CD4-positive, alpha-beta T cell treated with Interleukin-4 for 1 hour (primary cell): ENCODE results near the gene KIF22.
A peak's percentile ranks its signal among the peaks of the same experiment; 100 is the strongest.
"Not testable (repeated sequence)": the region's sequence is repeated elsewhere in the genome, so short reads cannot be mapped to it uniquely, and the experiment has no call there.

Experiments
- DNase-seq, 2 donors: peaks; one replicate each; pipeline ENCODE4 v3.0.0-alpha.2; 2020 to 2022

The KIF22 gene

DNA sequence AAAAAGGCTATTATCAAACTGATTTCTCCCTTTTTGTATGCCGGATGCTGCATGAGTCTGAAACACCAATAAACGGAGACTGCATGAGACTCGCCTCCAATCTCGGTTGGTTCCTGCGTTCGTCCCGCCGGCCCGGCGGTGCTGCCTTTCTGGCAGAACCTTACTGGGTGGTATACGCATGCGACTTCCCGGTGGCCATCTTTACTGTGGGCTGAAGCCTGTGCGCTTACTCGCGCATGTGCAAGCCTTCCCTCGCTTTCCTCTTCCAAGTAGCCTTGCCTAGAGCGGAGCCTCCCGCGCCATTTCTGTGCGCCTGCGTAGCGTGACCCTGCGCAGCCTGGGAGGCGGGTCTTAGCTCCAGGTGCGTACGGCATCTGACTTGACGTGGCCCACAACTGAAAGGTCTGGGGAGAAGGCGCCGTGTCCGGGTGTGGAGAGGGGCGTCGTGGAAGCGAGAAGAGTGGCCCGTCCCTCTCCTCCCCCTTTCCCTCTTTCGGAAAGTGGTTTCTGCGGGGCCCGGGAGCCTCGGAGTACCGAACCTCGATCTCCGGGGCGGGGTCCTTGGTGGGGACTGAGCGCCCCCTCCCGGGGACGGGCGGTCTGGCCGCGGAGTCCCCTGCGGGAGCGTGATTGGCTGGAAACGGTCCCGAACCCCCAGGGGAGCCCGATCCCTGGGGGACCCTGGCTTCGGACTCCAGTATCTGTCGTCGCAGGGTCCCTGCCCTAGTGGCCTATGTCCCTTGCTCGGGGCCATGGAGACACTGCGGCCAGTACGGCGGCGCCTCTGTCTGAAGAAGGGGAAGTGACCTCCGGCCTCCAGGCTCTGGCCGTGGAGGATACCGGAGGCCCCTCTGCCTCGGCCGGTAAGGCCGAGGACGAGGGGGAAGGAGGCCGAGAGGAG is 25.5 kb downstream of the KIF22 start, which contains the start of gene PAGR1:
TSS of gene PAGR1 (plus strand) at position 360 of the 901 bp plus-strand sequence. CDS start at position 734, 374 bp downstream.
- peak; percentile 100 for DNase-seq

DNA sequence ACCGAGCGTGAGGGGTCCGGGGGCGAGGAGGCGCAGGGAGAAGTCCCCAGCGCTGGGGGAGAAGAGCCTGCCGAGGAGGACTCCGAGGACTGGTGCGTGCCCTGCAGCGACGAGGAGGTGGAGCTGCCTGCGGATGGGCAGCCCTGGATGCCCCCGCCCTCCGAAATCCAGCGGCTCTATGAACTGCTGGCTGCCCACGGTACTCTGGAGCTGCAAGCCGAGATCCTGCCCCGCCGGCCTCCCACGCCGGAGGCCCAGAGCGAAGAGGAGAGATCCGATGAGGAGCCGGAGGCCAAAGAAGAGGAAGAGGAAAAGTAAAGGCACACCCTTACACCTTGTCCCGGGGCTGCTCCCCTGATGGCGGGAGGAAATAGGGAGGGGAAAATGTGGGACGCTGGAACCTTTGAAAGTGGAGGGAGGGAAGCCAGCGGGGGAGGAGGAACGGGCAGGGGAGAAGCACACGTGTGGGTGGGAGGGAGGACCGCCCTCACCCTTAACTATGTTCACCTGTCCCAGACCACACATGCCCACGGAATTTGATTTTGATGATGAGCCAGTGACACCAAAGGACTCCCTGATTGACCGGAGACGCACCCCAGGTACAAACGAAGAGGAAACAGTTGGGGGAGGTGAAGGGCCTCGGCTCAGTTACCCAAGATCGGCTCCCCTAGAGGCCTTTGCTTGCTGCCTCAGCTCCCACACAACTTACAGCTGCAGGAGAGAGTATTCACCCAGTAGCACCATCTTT is 26.3 kb downstream of the KIF22 start:
- peak; percentile 43 to 50 for DNase-seq

GRCh38 chr16:29818082-29818481 is 27.5 kb downstream of the KIF22 start:
- DNase-seq, result no peak

DNA sequence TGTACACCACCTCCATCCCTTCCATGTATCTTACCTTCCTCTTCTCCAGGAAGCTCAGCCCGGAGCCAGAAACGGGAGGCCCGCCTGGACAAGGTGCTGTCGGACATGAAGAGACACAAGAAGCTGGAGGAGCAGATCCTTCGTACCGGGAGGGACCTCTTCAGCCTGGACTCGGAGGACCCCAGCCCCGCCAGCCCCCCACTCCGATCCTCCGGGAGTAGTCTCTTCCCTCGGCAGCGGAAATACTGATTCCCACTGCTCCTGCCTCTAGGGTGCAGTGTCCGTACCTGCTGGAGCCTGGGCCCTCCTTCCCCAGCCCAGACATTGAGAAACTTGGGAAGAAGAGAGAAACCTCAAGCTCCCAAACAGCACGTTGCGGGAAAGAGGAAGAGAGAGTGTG is 29.0 kb downstream of the KIF22 start:
- DNase-seq, result no peak

DNA sequence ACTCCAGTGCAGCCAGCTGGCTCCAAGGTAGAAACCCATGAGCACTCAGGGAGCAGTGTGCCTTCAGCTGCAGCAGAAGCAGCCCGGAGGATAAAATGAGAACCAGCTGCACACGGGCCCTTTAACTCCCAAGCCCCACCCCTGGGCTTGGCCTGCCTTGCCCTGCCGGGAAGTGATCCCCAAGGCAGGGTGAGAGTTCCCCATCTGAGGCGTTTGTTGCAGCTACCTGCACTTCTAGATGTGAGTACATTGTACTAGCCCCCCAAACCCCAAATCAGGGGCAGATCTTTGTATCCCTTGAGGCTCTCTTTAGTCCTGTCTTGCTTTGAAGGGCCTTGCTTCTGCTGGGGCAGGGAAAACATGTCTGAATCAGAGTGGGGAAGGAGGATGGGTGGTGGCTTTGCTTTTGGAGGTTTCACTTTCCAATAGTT is 29.7 kb downstream of the KIF22 start, which contains the start of gene MVP:
TSS of gene MVP (plus strand) at position 192 of the 431 bp plus-strand sequence. CDS start 10,088 bp downstream, outside the sequence.
- peak; percentile 46 to 50 for DNase-seq

- DNase-seq, result peak; percentile 55 to 60
These were observed 30.4 kb downstream of the KIF22 start for GRCh38 chr16:29820730-29821642.

DNA sequence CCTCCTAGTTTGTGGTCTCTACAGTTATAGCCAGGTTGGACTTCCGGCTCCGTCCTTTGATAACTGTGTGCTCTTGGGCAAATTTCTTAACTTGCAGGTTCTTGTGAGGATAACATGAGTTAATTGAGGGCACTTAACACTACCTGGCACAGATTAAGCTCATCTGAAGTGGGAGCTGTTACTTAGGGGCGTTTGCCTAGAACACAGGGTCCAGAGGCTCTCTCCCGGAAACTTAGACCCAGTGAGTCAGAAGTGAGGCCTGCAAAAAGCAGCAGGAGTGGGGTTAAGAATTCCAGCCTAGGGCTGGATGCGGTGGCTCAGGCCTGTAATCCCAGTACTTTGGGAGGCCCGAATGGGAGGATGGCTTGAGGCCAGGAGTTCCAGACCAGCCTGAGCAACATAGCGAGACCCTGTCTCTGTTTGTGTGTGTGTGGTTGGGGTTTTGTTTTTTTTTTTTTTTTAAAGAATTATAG is 31.1 kb downstream of the KIF22 start:
- DNase-seq, result no peak

DNA sequence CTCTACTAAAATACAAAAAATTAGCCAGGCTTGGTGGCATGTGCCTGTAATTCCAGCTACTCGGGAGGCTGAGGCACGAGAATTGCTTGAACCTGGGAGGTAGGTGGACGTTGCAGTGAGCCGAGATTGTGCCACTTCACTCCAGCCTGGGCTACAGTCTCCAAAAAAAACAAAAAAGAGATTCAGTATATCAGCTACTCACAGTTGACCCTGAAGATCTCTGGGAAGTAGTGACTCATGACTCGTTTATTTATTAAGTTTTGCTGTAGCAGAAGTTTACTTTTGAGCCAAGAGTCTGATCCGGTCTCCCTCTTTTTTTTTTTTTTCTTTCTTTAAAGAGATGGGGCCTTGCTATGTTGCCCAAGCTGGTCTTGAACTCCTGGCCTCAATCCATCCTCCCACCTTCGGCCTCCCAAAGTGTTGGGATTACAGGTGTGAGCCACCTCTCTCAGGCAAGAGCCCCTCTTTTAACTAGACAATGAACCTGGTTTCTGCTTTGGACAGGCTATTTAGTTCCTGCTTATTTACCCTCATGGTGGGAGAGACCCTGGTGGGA is 34.1 kb downstream of the KIF22 start:
- no peak for DNase-seq

GRCh38 chr16:29825145-29826044 is 34.8 kb downstream of the KIF22 start:
- DNase-seq, result peak in 1 of 2 donors; percentile 37

DNA sequence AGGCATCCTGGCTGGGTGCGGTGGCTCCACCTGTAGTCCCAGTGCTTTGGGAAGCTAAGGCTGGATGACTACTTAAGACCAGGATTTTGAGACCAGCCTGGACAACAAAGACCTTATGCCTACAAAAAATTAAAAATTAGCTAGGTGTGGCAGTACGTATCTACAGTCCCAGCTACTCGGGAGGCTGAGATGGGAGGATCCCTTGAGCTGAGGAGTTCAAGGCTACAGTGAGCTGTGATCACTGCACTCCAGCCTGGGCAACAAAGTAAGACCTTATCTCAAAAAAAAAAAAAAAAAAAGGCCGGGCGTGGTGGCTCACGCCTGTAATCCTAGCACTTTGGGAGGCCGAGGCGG is 35.8 kb downstream of the KIF22 start:
- DNase-seq, result no peak

DNA sequence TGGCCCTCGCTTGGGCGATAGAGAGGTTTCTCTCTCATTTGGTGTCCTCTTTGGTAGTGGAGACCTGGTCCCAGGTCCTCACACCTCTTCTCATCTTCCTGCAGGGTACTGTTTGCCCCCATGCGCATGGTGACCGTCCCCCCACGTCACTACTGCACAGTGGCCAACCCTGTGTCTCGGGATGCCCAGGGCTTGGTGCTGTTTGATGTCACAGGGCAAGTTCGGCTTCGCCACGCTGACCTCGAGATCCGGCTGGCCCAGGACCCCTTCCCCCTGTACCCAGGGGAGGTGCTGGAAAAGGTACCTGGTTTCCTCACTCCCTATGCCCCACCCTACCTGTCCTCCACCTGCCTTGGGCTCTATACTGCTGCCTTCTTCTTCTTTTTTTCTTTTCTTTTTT is 40.2 kb downstream of the KIF22 start:
- DNase-seq, result no peak

- no peak for DNase-seq
These were observed 40.9 kb downstream of the KIF22 start for GRCh38 chr16:29831490-29831889.

- DNase-seq, result not testable (repeated sequence)
These were observed 42.7 kb downstream of the KIF22 start for GRCh38 chr16:29833219-29833618.

- no peak for DNase-seq
These were observed 43.5 kb downstream of the KIF22 start for GRCh38 chr16:29834079-29834478.

DNA sequence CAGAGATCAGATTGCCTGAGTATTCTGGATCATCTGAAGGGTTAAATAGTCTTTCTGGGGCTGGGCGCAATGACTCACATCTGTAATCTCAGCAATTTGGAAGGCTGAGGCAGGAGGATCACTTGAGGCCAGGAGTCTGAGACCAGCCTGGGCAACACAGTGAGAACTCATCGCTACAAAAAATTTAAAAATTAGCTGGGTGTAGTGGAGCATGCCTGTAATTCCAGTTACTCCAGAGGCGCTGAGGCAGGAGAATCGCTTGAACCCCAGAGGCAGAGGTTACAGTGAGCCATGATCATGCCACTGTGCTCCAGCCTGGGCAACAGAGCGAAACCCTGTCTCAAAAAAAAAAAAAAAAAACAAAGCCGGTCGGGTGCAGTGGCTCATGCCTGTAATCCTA is 45.4 kb downstream of the KIF22 start:
- no peak for DNase-seq

DNA sequence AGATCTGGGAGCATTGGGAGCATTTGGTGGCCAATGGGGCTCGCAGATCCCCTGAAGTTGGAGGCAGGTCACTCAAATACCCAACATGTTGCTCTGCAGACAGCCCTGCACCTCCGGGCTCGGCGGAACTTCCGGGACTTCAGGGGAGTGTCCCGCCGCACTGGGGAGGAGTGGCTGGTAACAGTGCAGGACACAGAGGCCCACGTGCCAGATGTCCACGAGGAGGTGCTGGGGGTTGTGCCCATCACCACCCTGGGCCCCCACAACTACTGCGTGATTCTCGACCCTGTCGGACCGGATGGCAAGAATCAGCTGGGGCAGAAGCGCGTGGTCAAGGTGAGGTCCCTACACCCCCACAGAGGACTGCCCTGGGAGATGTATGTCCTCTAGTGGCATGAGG is 46.1 kb downstream of the KIF22 start:
- DNase-seq, result no peak

- DNase-seq, result no peak
These were observed 47.3 kb downstream of the KIF22 start for GRCh38 chr16:29837841-29838240.

GRCh38 chr16:29839822-29840221 is 49.3 kb downstream of the KIF22 start:
- no peak for DNase-seq

DNA sequence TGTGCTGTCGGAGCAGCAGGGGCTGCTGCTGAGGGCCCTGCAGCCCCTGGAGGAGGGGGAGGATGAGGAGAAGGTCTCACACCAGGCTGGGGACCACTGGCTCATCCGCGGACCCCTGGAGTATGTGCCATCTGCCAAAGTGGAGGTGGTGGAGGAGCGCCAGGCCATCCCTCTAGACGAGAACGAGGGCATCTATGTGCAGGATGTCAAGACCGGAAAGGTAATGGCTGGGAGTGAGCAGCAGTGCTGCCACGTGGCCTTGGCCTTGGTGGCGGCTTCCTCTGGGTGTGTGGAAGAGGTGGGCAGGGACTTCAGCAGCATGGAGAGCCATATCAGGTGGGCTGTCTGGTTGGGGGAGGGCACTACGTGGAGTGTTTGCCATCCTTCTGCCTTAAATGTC is 49.7 kb downstream of the KIF22 start:
- DNase-seq, result no peak

DNA sequence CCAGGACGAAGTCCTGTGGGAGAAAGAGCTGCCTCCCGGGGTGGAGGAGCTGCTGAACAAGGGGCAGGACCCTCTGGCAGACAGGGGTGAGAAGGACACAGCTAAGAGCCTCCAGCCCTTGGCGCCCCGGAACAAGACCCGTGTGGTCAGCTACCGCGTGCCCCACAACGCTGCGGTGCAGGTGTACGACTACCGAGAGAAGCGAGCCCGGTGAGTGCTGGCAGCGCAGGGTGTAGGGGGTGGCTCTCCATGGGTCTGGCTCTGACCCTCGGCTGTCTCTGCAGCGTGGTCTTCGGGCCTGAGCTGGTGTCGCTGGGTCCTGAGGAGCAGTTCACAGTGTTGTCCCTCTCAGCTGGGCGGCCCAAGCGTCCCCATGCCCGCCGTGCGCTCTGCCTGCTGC is 51.1 kb downstream of the KIF22 start:
- no peak for DNase-seq

- no peak for DNase-seq
These were observed 52.3 kb downstream of the KIF22 start for GRCh38 chr16:29842732-29843346.
